C4-2B (cell line): Measurements from ENCODE around the gene SOBP.

ENCODE experiments used
- CTCF ChIP-seq: fragments of 450-650 bp; conservative IDR thresholded peaks from 2 replicates; pipeline ENCODE4 v1.5.1; 2017; ENCODE audit warnings: mild to moderate bottlenecking
- ZFX ChIP-seq: fragments of 450-650 bp; IDR thresholded peaks from 2 replicates; pipeline ENCODE4 v1.6.1; 2017

GRCh38 chr6:107600121-107600520 is 110.2 kb downstream of the SOBP start:
- no peak for TF ChIP-seq CTCF
- no peak for TF ChIP-seq ZFX
